Peyer's patch (tissue), 4 donors: Measurements from ENCODE around the gene IP6K1. TPM values are rescaled to one million over a fixed set of nuclear protein-coding genes. Genes with fewer than 3 reads are reported as not detected.

ENCODE experiments used
- DNase-seq, 3 donors: peaks; one replicate each; pipeline ENCODE4 v3.0.0-alpha.2; 2017 to 2019
- H3K27ac ChIP-seq, 4 donors: fragments of 200-600 bp; sonication (generic); one replicate each; pipeline ENCODE4 v1.5.1; 2016 to 2019
- H3K27me3 ChIP-seq, 2 donors: fragments of 200-600 bp; sonication (generic); one replicate each; pipeline ENCODE4 v1.5.1; 2019
- H3K36me3 ChIP-seq, 3 donors: fragments of 200-600 bp; sonication (generic); one replicate each; pipeline ENCODE4 v1.5.1; 2016 to 2019
- H3K4me1 ChIP-seq, 4 donors: fragments of 200-600 bp; sonication (generic); one replicate each; pipeline ENCODE4 v1.5.1; 2016 to 2019
- H3K4me3 ChIP-seq, 4 donors: fragments of 200-600 bp; sonication (generic); 1 replicate in 3 of 4; 2 replicates in 1 of 4; pipeline ENCODE4 v1.5.1; 2016 to 2019; ENCODE audit warnings: mild to moderate bottlenecking in 1 of 4
- H3K9me3 ChIP-seq, 4 donors: fragments of 200-600 bp; sonication (generic); one replicate each; pipeline ENCODE4 v1.5.1; 2016 to 2019; ENCODE audit warnings: mild to moderate bottlenecking in 1 of 4
- POLR2A ChIP-seq, 2 donors: fragments of 450-650 bp; IDR thresholded peaks; one replicate each; pipeline ENCODE4 v1.5.1; 2017; ENCODE audit warnings: antibody characterized with exemption in 2 of 2, mild to moderate bottlenecking in 2 of 2, moderate library complexity in 2 of 2
- total RNA-seq, 4 donors: library from RNA; depleted of rRNA; stranded (reverse); fragments of >200 nt; gene quantifications; one replicate each; pipeline ENCODE4 v1.1.0, GENCODE V29; 2016
- TF ChIP-seq, protein P1 (sequence below), 6 experiments: fragments of 450-650 bp in 4 of 6; fragments of 200-600 bp in 2 of 6; sonication (generic) in 1 of 6; IDR thresholded peaks; one replicate each; pipeline ENCODE4 v1.5.1; 2017 to 2019; ENCODE audit warnings: antibody characterized with exemption in 6 of 6, mild to moderate bottlenecking in 3 of 6, moderate library complexity in 1 of 6

The IP6K1 gene
- total RNA-seq, 4 donors from 2014 or later, result 30.6 to 56.1 (median 46.8) TPM

DNA sequence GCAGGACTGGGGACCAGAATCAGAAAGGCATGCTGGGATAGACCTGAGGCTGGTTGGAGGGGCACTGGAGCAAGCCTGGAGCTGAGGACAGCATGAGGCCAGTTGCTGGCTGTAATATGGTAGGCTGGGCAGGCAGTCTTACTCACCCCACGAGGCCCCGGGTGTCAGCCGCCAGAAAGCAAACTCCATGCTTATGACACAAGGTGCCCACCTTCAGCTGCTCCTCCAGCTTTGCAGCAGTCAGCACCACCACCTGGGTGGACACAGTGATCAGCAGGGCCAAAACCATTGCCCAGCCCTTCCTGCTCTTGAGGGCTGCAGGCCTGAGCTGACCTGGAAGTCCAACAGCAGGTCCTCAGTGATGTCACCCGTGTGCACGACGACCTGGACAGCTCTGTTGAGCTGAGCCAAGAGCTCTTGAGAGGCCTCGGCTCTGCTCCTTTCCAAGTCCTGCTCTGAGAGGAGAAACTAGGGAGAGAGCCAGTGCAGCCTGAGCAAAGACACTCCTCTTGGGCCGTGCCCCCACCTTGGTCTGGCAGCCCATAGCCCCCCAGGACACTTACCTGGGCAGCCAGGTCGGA is 26.7 kb upstream of the IP6K1 start:
- Histone ChIP-seq H3K27ac (peak overlapping the region; percentile 81 to 87 (median 82)), H3K36me3 (peaks cover 0 to 38% (median 0%) of the 10 kb centered on the region in 3 donors), H3K4me3 (peak overlapping the region; percentile 41 to 69 (median 57)), H3K27me3 (no peaks in the 10 kb centered on the region), H3K4me1 (peaks cover 9 to 24% (median 15%) of the 10 kb centered on the region in 4 donors), H3K9me3 (no peaks in the 10 kb centered on the region)
- no peak for DNase-seq
- TF ChIP-seq, protein P1, sequence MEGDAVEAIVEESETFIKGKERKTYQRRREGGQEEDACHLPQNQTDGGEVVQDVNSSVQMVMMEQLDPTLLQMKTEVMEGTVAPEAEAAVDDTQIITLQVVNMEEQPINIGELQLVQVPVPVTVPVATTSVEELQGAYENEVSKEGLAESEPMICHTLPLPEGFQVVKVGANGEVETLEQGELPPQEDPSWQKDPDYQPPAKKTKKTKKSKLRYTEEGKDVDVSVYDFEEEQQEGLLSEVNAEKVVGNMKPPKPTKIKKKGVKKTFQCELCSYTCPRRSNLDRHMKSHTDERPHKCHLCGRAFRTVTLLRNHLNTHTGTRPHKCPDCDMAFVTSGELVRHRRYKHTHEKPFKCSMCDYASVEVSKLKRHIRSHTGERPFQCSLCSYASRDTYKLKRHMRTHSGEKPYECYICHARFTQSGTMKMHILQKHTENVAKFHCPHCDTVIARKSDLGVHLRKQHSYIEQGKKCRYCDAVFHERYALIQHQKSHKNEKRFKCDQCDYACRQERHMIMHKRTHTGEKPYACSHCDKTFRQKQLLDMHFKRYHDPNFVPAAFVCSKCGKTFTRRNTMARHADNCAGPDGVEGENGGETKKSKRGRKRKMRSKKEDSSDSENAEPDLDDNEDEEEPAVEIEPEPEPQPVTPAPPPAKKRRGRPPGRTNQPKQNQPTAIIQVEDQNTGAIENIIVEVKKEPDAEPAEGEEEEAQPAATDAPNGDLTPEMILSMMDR (IDR thresholded peaks at IDR 0.05), result no peak
- no peak for TF ChIP-seq POLR2A (IDR thresholded peaks at IDR 0.05)

DNA sequence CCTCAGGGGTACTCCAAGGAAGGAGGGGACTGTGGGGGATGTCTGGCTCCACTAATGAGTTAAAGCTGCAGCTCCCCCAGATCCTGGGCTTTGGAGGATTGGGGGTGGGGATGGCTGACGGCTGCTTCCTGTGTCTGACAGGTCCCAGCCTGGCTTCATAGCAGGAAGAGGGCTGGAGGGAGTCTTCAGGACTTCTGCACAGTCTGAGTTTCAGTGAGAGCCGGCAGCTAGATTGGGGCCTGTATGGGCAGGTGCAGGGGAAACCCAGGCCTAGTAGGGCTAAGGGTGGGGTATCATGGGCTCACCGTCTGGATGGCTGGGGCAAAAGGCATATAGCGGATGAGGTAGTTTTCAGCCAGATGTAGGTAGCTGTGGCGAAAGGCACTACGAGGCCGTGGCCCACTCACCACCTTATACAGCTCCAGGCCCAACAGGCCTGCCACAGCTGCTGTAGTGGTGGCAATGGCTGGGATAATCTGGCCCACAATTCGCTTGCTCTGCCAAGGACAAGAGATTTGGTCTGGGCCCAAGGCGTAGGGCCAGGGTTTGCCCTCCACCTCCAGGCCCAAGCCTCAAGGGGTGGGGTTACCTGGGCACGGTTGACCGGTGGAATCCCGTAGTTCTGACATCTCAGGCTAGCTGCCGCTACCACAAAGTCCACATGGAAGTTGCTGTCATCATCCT is 21.2 kb upstream of the IP6K1 start:
- H3K9me3 ChIP-seq, result no peaks in the 10 kb centered on the region
- no peaks in the 10 kb centered on the region for H3K27me3 ChIP-seq
- TF ChIP-seq, protein P1 (IDR thresholded peaks at IDR 0.05), result no peak
- no peak for TF ChIP-seq POLR2A (IDR thresholded peaks at IDR 0.05)
- peak in 1 of 3 donors; percentile 39 for DNase-seq
- peak overlapping the region in 3 of 4 donors; percentile 47 to 98 (median 90) for H3K27ac ChIP-seq
- H3K4me1 ChIP-seq, result peaks cover 1 to 50% (median 48%) of the 10 kb centered on the region in 4 donors
- H3K4me3 ChIP-seq, result no peak overlapping the region
- H3K36me3 ChIP-seq, result peaks cover 0 to 45% (median 0%) of the 10 kb centered on the region in 3 donors

DNA sequence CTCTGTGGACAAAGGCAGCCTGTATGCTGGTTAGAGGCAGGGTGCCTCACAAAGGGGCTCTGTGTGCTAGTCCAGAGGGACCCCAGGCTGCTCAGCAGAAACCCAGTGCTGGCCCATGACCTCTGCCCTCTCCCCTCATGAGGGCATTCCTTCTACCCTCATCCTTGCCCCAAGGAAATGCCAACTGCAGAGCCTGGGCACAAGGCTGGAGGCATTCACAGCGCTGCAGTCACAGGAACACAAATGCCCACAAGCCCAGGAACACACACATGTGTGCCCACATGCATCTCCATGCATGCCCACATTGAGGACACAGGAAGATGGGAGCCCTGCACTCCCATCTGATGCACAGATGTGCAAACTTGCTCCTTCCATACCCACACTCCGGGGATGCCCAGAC is 20.5 kb upstream of the IP6K1 start:
- H3K4me1 ChIP-seq, result peaks cover 0 to 45% (median 42%) of the 10 kb centered on the region in 4 donors
- no peaks in the 10 kb centered on the region for H3K27me3 ChIP-seq
- peaks cover 0 to 37% (median 0%) of the 10 kb centered on the region in 3 donors for H3K36me3 ChIP-seq
- DNase-seq, result no peak
- peak overlapping the region; percentile 78 to 98 (median 89) for H3K27ac ChIP-seq
- TF ChIP-seq, protein P1 (IDR thresholded peaks at IDR 0.05), result no peak
- TF ChIP-seq POLR2A (IDR thresholded peaks at IDR 0.05), result no peak
- H3K9me3 ChIP-seq, result no peaks in the 10 kb centered on the region
- no peak overlapping the region for H3K4me3 ChIP-seq

DNA sequence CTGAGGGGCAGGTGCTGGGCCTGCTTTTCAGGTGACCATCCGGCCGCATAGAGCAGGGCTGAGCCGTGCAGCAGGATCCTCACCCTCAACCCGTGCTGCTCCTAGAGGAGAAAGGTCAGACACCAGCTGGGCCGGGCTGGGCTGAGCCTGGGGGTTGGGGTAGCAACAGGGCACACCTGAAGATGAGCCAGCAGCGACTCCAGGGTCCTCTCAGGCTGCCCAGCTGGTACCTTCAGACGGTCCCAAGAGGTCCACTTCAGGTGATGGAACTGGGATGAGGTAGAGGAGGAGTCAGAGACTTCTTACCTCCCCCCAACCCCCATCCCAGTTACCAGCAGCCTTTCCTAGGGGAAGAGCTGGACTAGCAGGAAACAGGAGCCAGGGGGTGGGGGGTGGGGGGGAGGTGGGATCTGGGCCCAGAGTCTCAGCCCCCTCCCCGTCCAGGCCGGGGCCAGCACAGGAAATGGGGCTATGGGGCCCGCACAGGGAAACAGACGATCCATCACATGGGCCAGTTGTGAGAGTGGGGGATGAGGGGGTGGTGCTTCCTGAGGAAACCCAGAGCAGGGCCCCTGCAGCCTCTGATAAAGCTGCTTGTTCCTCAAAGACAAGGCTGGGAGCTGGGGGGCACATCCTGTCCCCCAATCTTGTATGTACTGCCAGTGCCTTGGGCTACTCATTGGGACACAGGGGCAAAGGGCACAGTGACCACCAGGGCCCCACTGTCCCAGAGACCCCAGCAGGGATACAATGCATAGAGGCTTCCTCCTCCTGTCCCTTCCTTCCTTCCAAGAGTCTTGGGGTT is 19.8 kb upstream of the IP6K1 start:
- H3K27me3 ChIP-seq, result no peaks in the 10 kb centered on the region
- DNase-seq, result peak in 2 of 3 donors; percentile 88
- peak overlapping the region in 1 of 4 donors; percentile 80 for H3K4me3 ChIP-seq
- TF ChIP-seq, protein P1 (IDR thresholded peaks at IDR 0.05), result no peak
- no peak for TF ChIP-seq POLR2A (IDR thresholded peaks at IDR 0.05)
- H3K9me3 ChIP-seq, result no peaks in the 10 kb centered on the region
- peak overlapping the region; percentile 78 to 98 (median 89) for H3K27ac ChIP-seq
- peaks cover 0 to 30% (median 0%) of the 10 kb centered on the region in 3 donors for H3K36me3 ChIP-seq
- H3K4me1 ChIP-seq, result peaks cover 0 to 45% (median 41%) of the 10 kb centered on the region in 4 donors

DNA sequence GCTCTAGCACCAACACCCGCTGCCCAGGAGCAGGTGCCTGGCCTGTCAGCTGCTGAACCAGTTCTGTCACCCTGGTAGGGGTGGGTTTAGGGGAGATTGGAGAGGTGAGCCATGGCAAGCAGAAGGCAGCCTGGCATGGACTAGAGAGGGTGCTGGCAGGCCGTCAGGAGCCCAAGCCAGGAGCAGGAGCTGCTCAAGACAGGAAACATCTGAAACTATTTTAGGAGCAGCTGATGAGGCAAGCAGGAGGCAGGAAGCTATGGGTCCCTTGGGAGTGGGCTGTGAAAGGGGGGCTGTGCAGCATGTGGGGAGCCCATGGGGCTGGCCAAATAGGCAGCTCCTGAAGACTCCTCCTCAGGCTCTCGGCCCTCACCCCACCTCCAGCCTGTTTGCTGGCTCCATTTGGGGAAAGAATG is 19.0 kb upstream of the IP6K1 start:
- Histone ChIP-seq H3K4me3 (peak overlapping the region in 1 of 4 donors; percentile 80), H3K27ac (peak overlapping the region; percentile 78 to 98 (median 89))
- peak in 2 of 3 donors; percentile 80 to 87 for DNase-seq

More for the DNA sequence above, 19.0 kb upstream of the IP6K1 start:
- Histone ChIP-seq H3K4me1 (peaks cover 0 to 45% (median 41%) of the 10 kb centered on the region in 4 donors), H3K36me3 (peaks cover 0 to 23% (median 0%) of the 10 kb centered on the region in 3 donors), H3K9me3 (no peaks in the 10 kb centered on the region), H3K27me3 (no peaks in the 10 kb centered on the region)
- TF ChIP-seq, protein P1 (IDR thresholded peaks at IDR 0.05), result no peak
- no peak for TF ChIP-seq POLR2A (IDR thresholded peaks at IDR 0.05)
